SW480 (cell line): ENCODE data around the gene SLC9B1.

Experiments
- DNase-seq: peaks from one replicate; pipeline ENCODE4 v3.0.0-alpha.2; 2016; ENCODE audit warnings: low spot score

The SLC9B1 gene

GRCh38 chr4:103019308-103020124, at the start of gene SLC9B1:
SLC9B1 (minus strand) TSS chr4:103019705; CDS start chr4:102991711, 27,994 bp downstream.
- DNase-seq = peak; percentile 83

GRCh38 chr4:103067841-103068547, 48.5 kb upstream of the SLC9B1 start:
- no peak for DNase-seq

GRCh38 chr4:103060453-103061148, 41.1 kb upstream of the SLC9B1 start:
- DNase-seq = no peak

- no peak for DNase-seq
Observed at GRCh38 chr4:103054030-103054429, 34.5 kb upstream of the SLC9B1 start.

GRCh38 chr4:103052779-103053178, 33.3 kb upstream of the SLC9B1 start:
- DNase-seq = no peak

- DNase-seq = no peak
Observed at GRCh38 chr4:103052145-103052544, 32.6 kb upstream of the SLC9B1 start.

GRCh38 chr4:103050736-103051436, 31.4 kb upstream of the SLC9B1 start:
- DNase-seq = no peak

- DNase-seq = peak; percentile 28
Observed at GRCh38 chr4:103046416-103047290, 27.1 kb upstream of the SLC9B1 start.

GRCh38 chr4:103044183-103044582, 24.7 kb upstream of the SLC9B1 start:
- DNase-seq = no peak

- DNase-seq = no peak
Observed at GRCh38 chr4:103036169-103036568, 16.7 kb upstream of the SLC9B1 start.

- peak; percentile 29 for DNase-seq
Observed at GRCh38 chr4:103032574-103032973, 13.1 kb upstream of the SLC9B1 start.

- DNase-seq = no peak
Observed at GRCh38 chr4:103030791-103031190, 11.3 kb upstream of the SLC9B1 start.

GRCh38 chr4:103029300-103029699, 9.8 kb upstream of the SLC9B1 start:
- DNase-seq = no peak

- no peak for DNase-seq
Observed at GRCh38 chr4:103026868-103027267, 7.4 kb upstream of the SLC9B1 start.

- no peak for DNase-seq
Observed at GRCh38 chr4:103024996-103025395, 5.5 kb upstream of the SLC9B1 start.

- DNase-seq = no peak
Observed at GRCh38 chr4:103021120-103021519, 1.6 kb upstream of the SLC9B1 start.

GRCh38 chr4:103018391-103019307, 856 bp downstream of the SLC9B1 start:
- DNase-seq = peak; percentile 7

GRCh38 chr4:103012551-103012950, 7.0 kb downstream of the SLC9B1 start:
- no peak for DNase-seq

GRCh38 chr4:103012060-103012459, 7.4 kb downstream of the SLC9B1 start:
- DNase-seq = no peak
